Gastroesophageal sphincter (tissue), 3 donors: ENCODE measurements around the gene OCIAD2.

Experiments used
- EP300 ChIP-seq: sonication (generic); formaldehyde crosslinking; IDR thresholded peaks from one replicate; pipeline ENCODE4 v1.6.1; 2017; ENCODE audit warnings: antibody characterized with exemption, mild to moderate bottlenecking
- POLR2A ChIP-seq, 2 donors: fragments of 450-650 bp; IDR thresholded peaks; one replicate each; pipeline ENCODE4 v1.6.1; 2017; ENCODE audit warnings: antibody characterized with exemption in 2 of 2, mild to moderate bottlenecking in 2 of 2, moderate library complexity in 1 of 2
- POLR2AphosphoS5 ChIP-seq: sonication (generic); formaldehyde crosslinking; IDR thresholded peaks from one replicate; pipeline ENCODE4 v1.6.1; 2017; ENCODE audit warnings: antibody characterized with exemption
- TF ChIP-seq, protein P1 (sequence below), 4 experiments: fragments of 200-600 bp in 2 of 4; fragments of 450-650 bp in 2 of 4; sonication (generic) in 1 of 4; IDR thresholded peaks; one replicate each; pipeline ENCODE4 v1.5.1; 2017 to 2019; ENCODE audit warnings: antibody characterized with exemption in 4 of 4, mild to moderate bottlenecking in 2 of 4, moderate library complexity in 2 of 4

DNA sequence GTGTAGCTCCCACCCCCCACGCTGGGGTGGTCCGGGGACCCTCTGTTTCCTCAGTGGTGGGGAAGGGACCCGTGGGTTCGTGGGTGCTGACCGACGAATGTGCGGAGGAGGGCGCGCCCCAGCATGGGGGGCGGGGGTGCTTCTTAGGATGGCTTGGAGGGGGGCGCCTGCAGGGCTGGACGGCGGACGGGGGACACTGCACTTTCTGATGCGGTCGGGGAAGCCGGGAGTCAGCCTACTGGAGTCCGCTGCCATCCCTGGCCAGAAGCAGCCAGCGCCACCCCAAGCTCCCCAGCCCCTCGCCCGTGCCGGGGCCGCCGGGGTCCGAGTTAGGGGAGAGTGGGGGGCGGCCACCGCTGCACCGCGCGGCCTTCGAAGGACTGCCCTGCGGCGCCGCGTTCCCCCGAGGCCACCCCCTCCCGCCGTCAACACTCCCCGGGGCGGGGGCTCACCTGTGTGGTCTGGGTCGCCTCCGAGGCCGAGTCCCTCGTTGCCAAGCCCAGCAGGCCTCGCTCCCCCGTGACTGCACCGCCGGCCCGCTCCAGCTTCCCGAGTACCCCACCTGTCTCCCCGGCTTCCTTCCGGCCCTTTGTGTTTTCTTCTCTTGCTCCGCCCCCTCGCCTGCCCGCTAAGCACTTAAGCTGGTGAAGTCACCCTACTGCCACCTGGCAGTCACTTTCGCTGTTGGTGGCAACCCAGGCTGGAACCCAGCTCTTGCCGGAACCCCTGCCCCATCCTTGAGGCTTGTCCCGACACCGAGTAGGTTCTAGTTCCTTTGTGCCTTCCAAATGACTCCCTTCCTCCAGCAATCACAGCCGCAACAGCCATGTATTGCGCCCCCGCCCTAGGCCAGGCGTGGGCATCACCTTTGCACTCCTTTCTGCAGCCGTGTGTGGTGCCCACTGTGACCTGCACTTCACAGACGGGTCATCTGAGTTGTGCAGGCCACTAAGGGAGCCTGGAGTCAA lies at the start of gene OCIAD2:
- TF ChIP-seq POLR2AphosphoS5 (no peak), POLR2A (IDR thresholded peaks at IDR 0.05) (no peak), EP300 (no peak)
- TF ChIP-seq, protein P1, sequence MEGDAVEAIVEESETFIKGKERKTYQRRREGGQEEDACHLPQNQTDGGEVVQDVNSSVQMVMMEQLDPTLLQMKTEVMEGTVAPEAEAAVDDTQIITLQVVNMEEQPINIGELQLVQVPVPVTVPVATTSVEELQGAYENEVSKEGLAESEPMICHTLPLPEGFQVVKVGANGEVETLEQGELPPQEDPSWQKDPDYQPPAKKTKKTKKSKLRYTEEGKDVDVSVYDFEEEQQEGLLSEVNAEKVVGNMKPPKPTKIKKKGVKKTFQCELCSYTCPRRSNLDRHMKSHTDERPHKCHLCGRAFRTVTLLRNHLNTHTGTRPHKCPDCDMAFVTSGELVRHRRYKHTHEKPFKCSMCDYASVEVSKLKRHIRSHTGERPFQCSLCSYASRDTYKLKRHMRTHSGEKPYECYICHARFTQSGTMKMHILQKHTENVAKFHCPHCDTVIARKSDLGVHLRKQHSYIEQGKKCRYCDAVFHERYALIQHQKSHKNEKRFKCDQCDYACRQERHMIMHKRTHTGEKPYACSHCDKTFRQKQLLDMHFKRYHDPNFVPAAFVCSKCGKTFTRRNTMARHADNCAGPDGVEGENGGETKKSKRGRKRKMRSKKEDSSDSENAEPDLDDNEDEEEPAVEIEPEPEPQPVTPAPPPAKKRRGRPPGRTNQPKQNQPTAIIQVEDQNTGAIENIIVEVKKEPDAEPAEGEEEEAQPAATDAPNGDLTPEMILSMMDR (IDR thresholded peaks at IDR 0.05) = peak in 1 of 4 experiments; percentile 24
